HG03108 (cell line): ENCODE data around the gene DHPS.
A peak's percentile ranks its signal among the peaks of the same experiment; 100 is the strongest.
"Not testable (repeated sequence)": the region's sequence is repeated elsewhere in the genome, so short reads cannot be mapped to it uniquely, and the experiment has no call there.

Source experiments
- ATAC-seq: cut with Tn5 transposase; IDR thresholded peaks from one replicate; pipeline ENCODE4 v1.9.1; 2021; ENCODE audit warnings: moderate library complexity; ENCODE audit not compliant: unreplicated experiment

Gene DHPS

DNA sequence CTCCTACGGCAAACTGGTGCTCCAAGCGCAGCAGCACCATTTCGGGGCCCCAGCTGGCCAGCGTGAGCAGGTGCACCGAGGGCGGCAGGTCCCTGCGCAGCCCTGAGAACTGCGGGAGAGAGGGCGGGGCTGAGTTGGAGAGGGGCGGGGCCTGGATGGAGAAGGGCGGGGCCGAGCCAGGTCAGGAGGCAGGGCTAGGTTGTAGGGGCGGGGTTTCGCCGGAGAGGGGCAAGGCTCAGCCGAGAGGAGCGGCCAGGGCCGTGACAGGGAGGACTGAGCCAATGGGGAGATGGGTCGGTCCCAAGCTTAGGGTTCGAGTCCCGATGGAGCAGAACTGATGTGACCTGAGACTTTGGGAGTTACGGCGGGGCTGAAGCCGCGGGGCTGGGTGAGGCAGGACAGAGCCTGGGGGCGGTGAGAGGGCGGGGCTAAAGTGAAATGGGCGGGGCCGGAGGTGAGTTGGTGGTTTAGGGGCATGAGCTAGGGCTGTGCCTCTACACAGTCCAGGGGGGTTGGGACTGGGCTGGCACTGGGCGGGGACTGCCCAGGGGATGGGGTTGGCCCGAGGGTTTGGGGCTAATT is 34.1 kb downstream of the DHPS start:
- no peak for ATAC-seq

DNA sequence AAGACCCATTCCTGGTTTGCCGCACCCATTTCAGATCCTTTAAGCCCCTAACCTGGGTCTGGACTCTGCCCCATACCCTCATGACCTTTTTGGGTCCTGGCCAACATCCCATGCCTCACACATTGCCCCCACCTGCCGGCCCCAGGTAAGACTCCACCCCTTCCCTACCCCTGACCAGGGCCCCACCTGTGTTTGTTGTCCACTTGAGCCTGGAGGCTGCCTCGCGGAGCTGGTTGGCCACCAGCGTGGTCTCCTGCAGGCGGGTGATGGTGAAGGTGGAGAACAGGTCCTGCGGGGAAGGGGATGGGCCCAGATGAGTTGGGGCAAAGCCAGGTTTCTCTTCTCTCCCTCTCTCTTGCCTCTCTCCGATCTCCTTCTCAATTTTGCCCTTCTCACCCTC is 34.6 kb downstream of the DHPS start:
- ATAC-seq = no peak

DNA sequence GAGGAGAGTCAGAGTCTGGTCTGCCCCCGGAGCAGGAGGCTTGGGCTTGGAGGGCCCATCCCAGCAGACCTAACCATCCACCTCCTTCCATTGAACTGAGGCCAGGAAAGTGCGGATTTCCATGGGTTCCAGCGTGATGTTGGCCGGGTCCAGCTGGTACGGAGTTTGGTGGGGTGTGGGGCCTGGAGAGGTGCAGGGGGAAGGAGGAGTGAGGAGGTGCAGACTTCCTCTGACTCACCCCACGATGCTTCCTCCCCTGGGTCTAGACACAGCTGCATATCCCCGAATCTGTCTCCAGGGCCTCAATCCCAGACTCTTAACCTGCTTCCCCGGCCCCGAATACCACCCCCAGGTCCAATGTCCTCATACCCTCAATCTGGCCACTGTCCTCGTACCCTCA is 35.1 kb downstream of the DHPS start:
- ATAC-seq = no peak

DNA sequence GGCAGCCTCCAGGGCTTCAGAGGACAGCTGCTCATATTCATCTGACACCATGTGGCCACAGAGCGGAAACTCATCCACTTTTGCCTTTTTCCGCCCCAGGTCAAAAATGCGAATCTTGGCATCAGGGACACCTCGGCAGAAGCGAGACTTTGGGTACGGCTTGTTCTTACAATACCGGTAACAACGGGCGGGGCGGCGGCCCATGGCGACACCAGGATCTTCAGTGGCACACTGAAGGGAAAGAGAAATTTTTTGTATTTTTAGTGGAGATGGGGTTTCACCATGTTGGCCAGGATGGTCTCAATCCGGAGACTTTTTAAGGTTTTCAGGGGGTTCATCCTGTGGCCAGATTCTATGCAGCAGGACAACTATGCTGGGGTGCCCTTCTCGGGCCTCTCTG is 38.0 kb downstream of the DHPS start:
- not testable (repeated sequence) for ATAC-seq

DNA sequence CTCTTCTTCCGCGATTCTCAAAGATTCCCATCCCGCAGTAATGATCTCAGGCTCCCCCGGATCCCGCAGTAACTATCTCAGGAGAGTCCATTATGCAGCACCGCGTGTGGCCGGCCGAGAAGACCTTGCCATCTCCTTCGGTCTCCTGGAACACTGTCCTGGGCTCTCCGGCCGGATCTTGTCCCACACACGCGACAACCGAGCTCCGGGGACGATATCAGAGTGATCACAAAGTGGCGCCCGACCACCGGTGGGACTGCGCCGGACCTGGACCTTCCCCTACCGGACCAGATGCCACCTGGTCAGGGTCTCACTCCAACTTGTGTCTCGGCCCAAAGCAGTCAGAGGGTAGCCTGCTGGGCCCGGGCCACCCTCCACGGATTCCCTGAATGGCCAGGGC is 39.2 kb downstream of the DHPS start:
- no peak for ATAC-seq

GRCh38 chr19:12641456-12641855 is 40.2 kb downstream of the DHPS start:
- no peak for ATAC-seq

- peak; percentile 70 for ATAC-seq
Measured at GRCh38 chr19:12639901-12640613, 41.6 kb downstream of the DHPS start.

- no peak for ATAC-seq
Measured at GRCh38 chr19:12638611-12639182, 43.0 kb downstream of the DHPS start.

- no peak for ATAC-seq
Measured at GRCh38 chr19:12636631-12637030, 45.0 kb downstream of the DHPS start.

GRCh38 chr19:12629215-12629614 is 52.5 kb downstream of the DHPS start:
- no peak for ATAC-seq

- ATAC-seq = no peak
Measured at GRCh38 chr19:12628040-12629022, 53.3 kb downstream of the DHPS start.

GRCh38 chr19:12626958-12627357 is 54.7 kb downstream of the DHPS start:
- ATAC-seq = no peak
